HG02759 (cell line): ENCODE results near the gene FNTB.

Experiments used
- ATAC-seq: cut with Tn5 transposase; IDR thresholded peaks from one replicate; pipeline ENCODE4 v1.9.1; 2021; ENCODE audit warnings: mild to moderate bottlenecking, moderate library complexity; ENCODE audit not compliant: unreplicated experiment

The FNTB gene

GRCh38 chr14:64973826-64974225, 12.9 kb upstream of the FNTB start:
- ATAC-seq = no peak

GRCh38 chr14:64974563-64974962, 12.1 kb upstream of the FNTB start:
- ATAC-seq = no peak

GRCh38 chr14:64979336-64980074, 7.2 kb upstream of the FNTB start:
- no peak for ATAC-seq

GRCh38 chr14:64983439-64984310, 3.0 kb upstream of the FNTB start:
- ATAC-seq = no peak

GRCh38 chr14:64987438-64987767, 708 bp downstream of the FNTB start:
- peak; percentile 0 for ATAC-seq

- ATAC-seq = no peak
Observed at GRCh38 chr14:64990296-64990695, 3.6 kb downstream of the FNTB start.

GRCh38 chr14:64990939-64991338, 4.2 kb downstream of the FNTB start:
- ATAC-seq = no peak

- no peak for ATAC-seq
Observed at GRCh38 chr14:64992328-64992885, 5.7 kb downstream of the FNTB start.

GRCh38 chr14:64993266-64993930, 6.7 kb downstream of the FNTB start:
- no peak for ATAC-seq

GRCh38 chr14:64994540-64994939, 7.8 kb downstream of the FNTB start:
- no peak for ATAC-seq

- ATAC-seq = no peak
Observed at GRCh38 chr14:64995291-64995690, 8.6 kb downstream of the FNTB start.

GRCh38 chr14:64997108-64997794, 10.6 kb downstream of the FNTB start:
- no peak for ATAC-seq

GRCh38 chr14:64998455-64998931, 11.8 kb downstream of the FNTB start:
- no peak for ATAC-seq

- ATAC-seq = no peak
Observed at GRCh38 chr14:65000898-65001591, 14.3 kb downstream of the FNTB start.

GRCh38 chr14:65001723-65002122, 15.0 kb downstream of the FNTB start:
- no peak for ATAC-seq

- ATAC-seq = no peak
Observed at GRCh38 chr14:65002586-65003210, 16.0 kb downstream of the FNTB start.

GRCh38 chr14:65003394-65003793, 16.7 kb downstream of the FNTB start:
- ATAC-seq = peak; percentile 81

- ATAC-seq = no peak
Observed at GRCh38 chr14:65006261-65006721, 19.6 kb downstream of the FNTB start.

GRCh38 chr14:65007202-65007601, 20.5 kb downstream of the FNTB start:
- no peak for ATAC-seq
